Trophoblast cell (in vitro differentiated cells and primary cell): Measurements from ENCODE around the gene REV1.
A peak's percentile ranks its signal among the peaks of the same experiment; 100 is the strongest.

ENCODE experiments used
- DNase-seq, 2 donors: peaks; one replicate each; pipeline ENCODE4 v3.0.0-alpha.2; 2016
- H2AFZ ChIP-seq: 2 replicates; pipeline ENCODE4 v1.6.1; 2013; ENCODE audit warnings: low read length, moderate library complexity, mild to moderate bottlenecking; ENCODE audit not compliant: insufficient read depth, poor library complexity
- H2AK5ac ChIP-seq: 2 replicates; pipeline ENCODE4 v1.6.1; 2013; ENCODE audit warnings: mild to moderate bottlenecking, low read length
- H2BK120ac ChIP-seq: 2 replicates; pipeline ENCODE4 v1.6.1; 2013; ENCODE audit warnings: low read length, mild to moderate bottlenecking, moderate library complexity; ENCODE audit not compliant: insufficient read depth, poor library complexity
- H2BK12ac ChIP-seq: 2 replicates; pipeline ENCODE4 v1.6.1; 2013; ENCODE audit warnings: mild to moderate bottlenecking, low read length, moderate library complexity
- H2BK5ac ChIP-seq: 2 replicates; pipeline ENCODE4 v1.6.1; 2013; ENCODE audit warnings: low read length, low read depth, moderate library complexity, mild to moderate bottlenecking; ENCODE audit not compliant: poor library complexity
- H3K14ac ChIP-seq: 2 replicates; pipeline ENCODE4 v1.6.1; 2013; ENCODE audit warnings: mild to moderate bottlenecking, low read length
- H3K18ac ChIP-seq: 2 replicates; pipeline ENCODE4 v1.6.1; 2013; ENCODE audit warnings: mild to moderate bottlenecking, low read length
- H3K23ac ChIP-seq: 2 replicates; pipeline ENCODE4 v1.6.1; 2013; ENCODE audit warnings: low read length
- H3K27ac ChIP-seq: 2 replicates; pipeline ENCODE4 v1.5.1; 2013; ENCODE audit warnings: low read depth, mild to moderate bottlenecking, inconsistent platforms, low read length, moderate library complexity
- H3K27me3 ChIP-seq: 2 replicates; pipeline ENCODE4 v1.6.1; 2013; ENCODE audit warnings: inconsistent platforms, mild to moderate bottlenecking, low read length, moderate library complexity; ENCODE audit not compliant: insufficient read depth
- H3K36me3 ChIP-seq, 2 experiments: 1 replicate in 1 of 2; 2 replicates in 1 of 2; pipeline ENCODE4 v1.6.1; 2013; ENCODE audit warnings: low read length in 2 of 2, mild to moderate bottlenecking in 2 of 2, moderate library complexity in 1 of 2; ENCODE audit not compliant: insufficient read depth in 2 of 2, control insufficient read depth in 1 of 2
- H3K4ac ChIP-seq: 2 replicates; pipeline ENCODE4 v1.6.1; 2013; ENCODE audit warnings: low read depth, mild to moderate bottlenecking, low read length, moderate library complexity
- H3K4me1 ChIP-seq, 2 experiments: 1 replicate in 1 of 2; 2 replicates in 1 of 2; pipeline ENCODE4 v1.6.1; 2013; ENCODE audit warnings: low read length in 2 of 2, mild to moderate bottlenecking in 2 of 2, moderate library complexity in 1 of 2; ENCODE audit not compliant: insufficient read depth in 2 of 2, control insufficient read depth in 1 of 2
- H3K4me2 ChIP-seq: 2 replicates; pipeline ENCODE4 v1.6.1; 2013; ENCODE audit warnings: inconsistent platforms, mild to moderate bottlenecking, low read length, moderate library complexity
- H3K4me3 ChIP-seq: 2 replicates; pipeline ENCODE4 v1.5.1; 2013; ENCODE audit warnings: mild to moderate bottlenecking, low read depth, low read length, inconsistent platforms
- H3K79me1 ChIP-seq: one replicate; pipeline ENCODE4 v1.6.1; 2013; ENCODE audit warnings: low read length
- H3K79me2 ChIP-seq: 2 replicates; pipeline ENCODE4 v1.6.1; 2013; ENCODE audit warnings: low read length, mild to moderate bottlenecking; ENCODE audit not compliant: control insufficient read depth, insufficient read depth, poor library complexity
- H3K9ac ChIP-seq: 2 replicates; pipeline ENCODE4 v1.6.1; 2013; ENCODE audit warnings: mild to moderate bottlenecking, low read length
- H3K9me3 ChIP-seq: 2 replicates; pipeline ENCODE4 v1.6.1; 2013; ENCODE audit warnings: low read depth, mild to moderate bottlenecking, control low read depth, inconsistent platforms, low read length; ENCODE audit not compliant: insufficient read depth
- H4K12ac ChIP-seq: 2 replicates; pipeline ENCODE4 v1.6.1; 2013; ENCODE audit warnings: low read depth, mild to moderate bottlenecking, low read length, moderate library complexity
- H4K8ac ChIP-seq: 2 replicates; pipeline ENCODE4 v1.6.1; 2013; ENCODE audit warnings: low read depth, mild to moderate bottlenecking, low read length, moderate library complexity
- H4K91ac ChIP-seq: one replicate; pipeline ENCODE4 v1.6.1; 2013; ENCODE audit warnings: low read depth, mild to moderate bottlenecking, low read length, moderate library complexity
- WGBS: extraction: QIAGEN DNeasy Blood & Tissue Kit; methylation state at CpG from one replicate; pipeline ENCODE4 v1.1.7; 2013; ENCODE audit warnings: missing lambda C conversion rate; ENCODE audit not compliant: insufficient read length, insufficient coverage; ENCODE audit errors: extremely low coverage; 5-methylcytosine and 5-hydroxymethylcytosine counted together

The REV1 gene

GRCh38 chr2:99398303-99398702, 91.5 kb downstream of the REV1 start:
- no peak overlapping the region for H3K9ac ChIP-seq
- H3K4ac ChIP-seq: no peak overlapping the region
- no peak overlapping the region for H3K4me3 ChIP-seq
- no peak overlapping the region for H2BK12ac ChIP-seq
- no peak overlapping the region for H2AFZ ChIP-seq
- no peak overlapping the region for H2AK5ac ChIP-seq
- no CpG with 5 or more reads among the region's 5 CpGs for WGBS
- H2BK5ac ChIP-seq: no peak overlapping the region
- H3K18ac ChIP-seq: no peak overlapping the region
- H3K27me3 ChIP-seq: no peaks in the 10 kb centered on the region
- H4K91ac ChIP-seq: no peak overlapping the region
- H3K14ac ChIP-seq: no peak overlapping the region
- H4K8ac ChIP-seq: no peak overlapping the region
- no peaks in the 10 kb centered on the region for H3K79me2 ChIP-seq
- no peak overlapping the region for H4K12ac ChIP-seq
- no peaks in the 10 kb centered on the region for H3K4me1 ChIP-seq
- no peak overlapping the region for H3K23ac ChIP-seq
- no peaks in the 10 kb centered on the region for H3K79me1 ChIP-seq
- no peak overlapping the region for H3K4me2 ChIP-seq
- H3K27ac ChIP-seq: no peak overlapping the region
- no peak for DNase-seq
- H2BK120ac ChIP-seq: no peak overlapping the region
- H3K9me3 ChIP-seq: no peaks in the 10 kb centered on the region
- peaks cover 26 to 55% of the 10 kb centered on the region in 2 experiments for H3K36me3 ChIP-seq

- Histone ChIP-seq H2AK5ac (no peak overlapping the region), H4K8ac (no peak overlapping the region)
- no CpG with 5 or more reads among the region's 3 CpGs for WGBS
Observed at GRCh38 chr2:99397266-99397920, 92.4 kb downstream of the REV1 start.

GRCh38 chr2:99395589-99396130, 94.2 kb downstream of the REV1 start:
- no peaks in the 10 kb centered on the region for H3K27me3 ChIP-seq
- peak overlapping the region; percentile 0 for H3K23ac ChIP-seq
- H3K9me3 ChIP-seq: no peaks in the 10 kb centered on the region
- H4K91ac ChIP-seq: no peak overlapping the region
- DNase-seq: no peak
- H3K14ac ChIP-seq: no peak overlapping the region
- no peak overlapping the region for H2BK120ac ChIP-seq
- peaks cover 21 to 54% of the 10 kb centered on the region in 2 experiments for H3K36me3 ChIP-seq
- H2BK12ac ChIP-seq: no peak overlapping the region
- H3K4ac ChIP-seq: no peak overlapping the region
- H3K4me2 ChIP-seq: no peak overlapping the region
- WGBS: no CpG with 5 or more reads among the region's 3 CpGs
- no peak overlapping the region for H3K27ac ChIP-seq
- H3K79me2 ChIP-seq: no peaks in the 10 kb centered on the region
- no peaks in the 10 kb centered on the region for H3K79me1 ChIP-seq
- H4K8ac ChIP-seq: no peak overlapping the region
- H2AFZ ChIP-seq: no peak overlapping the region
- no peak overlapping the region for H3K18ac ChIP-seq
- H3K9ac ChIP-seq: no peak overlapping the region
- no peak overlapping the region for H4K12ac ChIP-seq
- H3K4me1 ChIP-seq: no peaks in the 10 kb centered on the region
- no peak overlapping the region for H2BK5ac ChIP-seq
- H3K4me3 ChIP-seq: no peak overlapping the region
- no peak overlapping the region for H2AK5ac ChIP-seq

More at GRCh38 chr2:99397266-99397920, 92.4 kb downstream of the REV1 start:
- Histone ChIP-seq H3K4me1 (no peaks in the 10 kb centered on the region), H3K27ac (no peak overlapping the region), H3K14ac (no peak overlapping the region), H3K79me1 (no peaks in the 10 kb centered on the region), H3K27me3 (no peaks in the 10 kb centered on the region), H4K12ac (no peak overlapping the region), H2AFZ (no peak overlapping the region), H3K4me3 (no peak overlapping the region), H3K4ac (no peak overlapping the region), H4K91ac (no peak overlapping the region), H3K79me2 (no peaks in the 10 kb centered on the region), H2BK120ac (no peak overlapping the region), H3K23ac (no peak overlapping the region), H3K9me3 (no peaks in the 10 kb centered on the region), H3K18ac (no peak overlapping the region), H3K4me2 (no peak overlapping the region), H3K9ac (no peak overlapping the region), H2BK5ac (no peak overlapping the region), H3K36me3 (peaks cover 24 to 50% of the 10 kb centered on the region in 2 experiments), H2BK12ac (no peak overlapping the region)
- DNase-seq: no peak

- no peak overlapping the region for H2AFZ ChIP-seq
- WGBS: no CpG with 5 or more reads among the region's 3 CpGs
Observed at GRCh38 chr2:99389946-99390345, 99.9 kb downstream of the REV1 start.

More at GRCh38 chr2:99389946-99390345, 99.9 kb downstream of the REV1 start:
- Histone ChIP-seq H3K9me3 (no peaks in the 10 kb centered on the region), H2AK5ac (no peak overlapping the region), H3K79me2 (no peaks in the 10 kb centered on the region), H3K9ac (no peak overlapping the region), H3K4me2 (no peak overlapping the region), H4K12ac (no peak overlapping the region), H3K4me3 (no peak overlapping the region), H3K27ac (no peak overlapping the region), H4K8ac (no peak overlapping the region), H3K23ac (no peak overlapping the region), H2BK5ac (no peak overlapping the region), H3K27me3 (no peaks in the 10 kb centered on the region), H3K14ac (no peak overlapping the region), H2BK12ac (no peak overlapping the region), H3K18ac (no peak overlapping the region), H4K91ac (no peak overlapping the region), H3K79me1 (no peaks in the 10 kb centered on the region), H3K36me3 (peaks cover 5 to 27% of the 10 kb centered on the region in 2 experiments), H2BK120ac (no peak overlapping the region), H3K4me1 (no peaks in the 10 kb centered on the region), H3K4ac (no peak overlapping the region)
- no peak for DNase-seq
